ENCODE measurements around the gene FBXW4. TPM values are rescaled to one million over a fixed set of nuclear protein-coding genes. Genes with fewer than 3 reads are reported as not detected.

FBXW4 gene
- polyA plus RNA-seq, 2 of the 4 experiments (the other 2 are of a cell fraction), result 24.0 to 41.1 TPM

- no peak overlapping the region for H3K4me2 ChIP-seq
- no peak for DNase-seq (ENCODE audit: low read depth in 1 of 2, low spot score in 1 of 2)
- no peak overlapping the region for H3K27ac ChIP-seq
- TF ChIP-seq MAX (IDR thresholded peaks at IDR 0.05) (no peak), SREBF2 (IDR thresholded peaks at IDR 0.05) (no peak), POLR2AphosphoS2 (conservative IDR thresholded peaks at IDR 0.05; ENCODE audit: low read length) (no peak), ZNF302 (CRISPR knock-in tag; IDR thresholded peaks at IDR 0.05) (no peak), MAZ (IDR thresholded peaks at IDR 0.05; ENCODE audit: borderline replicate concordance, low read depth, low read length) (no peak), FOSL2 (IDR thresholded peaks at IDR 0.05) (no peak), FOSL2 (CRISPR knock-in tag; IDR thresholded peaks at IDR 0.05) (no peak), POLR2A (IDR thresholded peaks at IDR 0.05; ENCODE audit: low read length) (no peak), PBX3 (IDR thresholded peaks at IDR 0.05) (no peak), FOXS1 (CRISPR knock-in tag; IDR thresholded peaks at IDR 0.05) (no peak), KDM5A (IDR thresholded peaks at IDR 0.05) (no peak), RARB (CRISPR knock-in tag; IDR thresholded peaks at IDR 0.05) (no peak), CHD2 (IDR thresholded peaks at IDR 0.05; ENCODE audit: low read length, partially characterized antibody) (no peak), NFE2L2 (conservative IDR thresholded peaks at IDR 0.05; ENCODE audit: low read length) (no peak), CTCF (IDR thresholded peaks at IDR 0.05) (no peak), HOXB13 (CRISPR knock-in tag; IDR thresholded peaks at IDR 0.05; ENCODE audit: low read depth) (no peak)
- TF ChIP-seq, protein P1, sequence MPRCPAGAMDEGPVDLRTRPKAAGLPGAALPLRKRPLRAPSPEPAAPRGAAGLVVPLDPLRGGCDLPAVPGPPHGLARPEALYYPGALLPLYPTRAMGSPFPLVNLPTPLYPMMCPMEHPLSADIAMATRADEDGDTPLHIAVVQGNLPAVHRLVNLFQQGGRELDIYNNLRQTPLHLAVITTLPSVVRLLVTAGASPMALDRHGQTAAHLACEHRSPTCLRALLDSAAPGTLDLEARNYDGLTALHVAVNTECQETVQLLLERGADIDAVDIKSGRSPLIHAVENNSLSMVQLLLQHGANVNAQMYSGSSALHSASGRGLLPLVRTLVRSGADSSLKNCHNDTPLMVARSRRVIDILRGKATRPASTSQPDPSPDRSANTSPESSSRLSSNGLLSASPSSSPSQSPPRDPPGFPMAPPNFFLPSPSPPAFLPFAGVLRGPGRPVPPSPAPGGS (IDR thresholded peaks at IDR 0.05), result no peak
- H3K4me3 ChIP-seq, result no peak overlapping the region
- no peak for FAIRE-seq
- POLR2A ChIA-PET, result no interaction called here
- H3K4me1 ChIP-seq, result no peaks in the 10 kb centered on the region
- no peak for ATAC-seq
- no peaks in the 10 kb centered on the region for H3K9me3 ChIP-seq
- CTCF ChIA-PET, result interaction anchor here (0.8 to 2.7 kb wide), 2 partner anchors 10 to 43 kb away, joined by 3 to 11 read pairs; no protein-coding TSS in a partner anchor
- 85% methylated on average over 9 of the region's 10 CpGs for WGBS (ENCODE audit: missing lambda C conversion rate)
Measured at GRCh38 chr10:101612872-101613271, 82.1 kb downstream of the FBXW4 start.

- CTCF ChIA-PET, result interaction anchor here (0.8 to 2.7 kb wide), 2 partner anchors 9 to 42 kb away, joined by 3 to 11 read pairs; no protein-coding TSS in a partner anchor
- no peak for FAIRE-seq
- no peak for TF ChIP-seq EP300 (IDR thresholded peaks at IDR 0.05)
- no peak for TF ChIP-seq NFE2L2 (conservative IDR thresholded peaks at IDR 0.05; ENCODE audit: low read length)
- no peak for TF ChIP-seq POLR2AphosphoS2 (conservative IDR thresholded peaks at IDR 0.05; ENCODE audit: low read length)
- TF ChIP-seq HES2 (IDR thresholded peaks at IDR 0.05), result no peak
- no peak for TF ChIP-seq FOSB (CRISPR knock-in tag; IDR thresholded peaks at IDR 0.05)
- TF ChIP-seq CHD2 (IDR thresholded peaks at IDR 0.05; ENCODE audit: low read length, partially characterized antibody), result no peak
- TF ChIP-seq PBX3 (IDR thresholded peaks at IDR 0.05), result no peak
- no peak for TF ChIP-seq NPAS2 (CRISPR knock-in tag; IDR thresholded peaks at IDR 0.05; ENCODE audit: borderline replicate concordance)
- TF ChIP-seq, protein P2, sequence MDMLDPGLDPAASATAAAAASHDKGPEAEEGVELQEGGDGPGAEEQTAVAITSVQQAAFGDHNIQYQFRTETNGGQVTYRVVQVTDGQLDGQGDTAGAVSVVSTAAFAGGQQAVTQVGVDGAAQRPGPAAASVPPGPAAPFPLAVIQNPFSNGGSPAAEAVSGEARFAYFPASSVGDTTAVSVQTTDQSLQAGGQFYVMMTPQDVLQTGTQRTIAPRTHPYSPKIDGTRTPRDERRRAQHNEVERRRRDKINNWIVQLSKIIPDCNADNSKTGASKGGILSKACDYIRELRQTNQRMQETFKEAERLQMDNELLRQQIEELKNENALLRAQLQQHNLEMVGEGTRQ (IDR thresholded peaks at IDR 0.05), result no peak
- TF ChIP-seq HEYL (CRISPR knock-in tag; IDR thresholded peaks at IDR 0.05), result no peak
- no peak for TF ChIP-seq ZSCAN20 (CRISPR knock-in tag; IDR thresholded peaks at IDR 0.05)
- no peak for TF ChIP-seq RNF2 (IDR thresholded peaks at IDR 0.05; ENCODE audit: borderline replicate concordance, low read depth)
- no peak for TF ChIP-seq KDM1A (IDR thresholded peaks at IDR 0.05; ENCODE audit: low read depth)
- no peak for TF ChIP-seq JUN (IDR thresholded peaks at IDR 0.05)
- TF ChIP-seq FOXS1 (CRISPR knock-in tag; IDR thresholded peaks at IDR 0.05), result no peak
- TF ChIP-seq EHF (CRISPR knock-in tag; IDR thresholded peaks at IDR 0.05), result no peak
- no peak for TF ChIP-seq CBX2 (IDR thresholded peaks at IDR 0.05; ENCODE audit: borderline replicate concordance, low read depth)
Measured at GRCh38 chr10:101612086-101612485, 82.9 kb downstream of the FBXW4 start.

More at GRCh38 chr10:101612086-101612485, 82.9 kb downstream of the FBXW4 start:
- ATAC-seq (no peak), DNase-seq (ENCODE audit: low read depth in 1 of 2, low spot score in 1 of 2) (no peak)
- H3K27ac ChIP-seq, result no peak overlapping the region
- no peak overlapping the region for H3K4me2 ChIP-seq
- H3K4me1 ChIP-seq, result no peaks in the 10 kb centered on the region
- no peaks in the 10 kb centered on the region for H3K9me3 ChIP-seq
- POLR2A ChIA-PET, result no interaction called here
- H3K4me3 ChIP-seq, result no peak overlapping the region
- WGBS (ENCODE audit: missing lambda C conversion rate), result 97% methylated on average over 6 of the region's 6 CpGs
